K562 (cell line): Measurements from ENCODE around the gene THYN1. TPM values are rescaled to one million over a fixed set of nuclear protein-coding genes. Genes with fewer than 3 reads are reported as not detected.

Experiments
- ATAC-seq: fragments of 200-7000 bp; cut with Tn5 transposase; 3 replicates; pipeline ENCODE4 v1.9.1; 2020; ENCODE audit warnings: moderate library complexity
- BruUV-seq: library from RNA; stranded (reverse); fragments of 400-500 nt; replicated peaks from 2 replicates; lab custom pipeline; 2021; lab: Mats Ljungman, UMichigan
- CTCF ChIA-PET: fragments of 300-600 bp; formaldehyde crosslinking; extraction: SDS; loops from one replicate; lab custom pipeline; 2021; ENCODE audit warnings: low intra/inter-chr PET ratio; lab: Yijun Ruan, JAX
- POLR2A ChIA-PET: fragments of 300-600, 350-650 bp; sonication (Branson Sonifier 250); formaldehyde crosslinking; extraction: SDS; loops from one replicate; lab custom pipeline; 2021; ENCODE audit warnings: antibody characterized with exemption, inconsistent platforms; lab: Yijun Ruan, JAX
- DNase-seq, 4 experiments: peaks; one replicate each; pipeline versions ENCODE4 v3.0.0 to v3.0.0-alpha.2; 2011 to 2018; ENCODE audit warnings: low spot score in 3 of 4, mixed read lengths in 3 of 4; ENCODE audit errors: extremely low read depth in 1 of 4
- FAIRE-seq: peaks from 2 replicates; lab custom pipeline; 2011; peaks lifted over from hg19 to GRCh38; lab: Jason Lieb, UNC
- H2AFZ ChIP-seq: 2 replicates; pipeline ENCODE4 v1.6.0; 2011; ENCODE audit warnings: low read depth, low read length, control low read depth, inconsistent platforms
- H3K27ac ChIP-seq: fragments of 200-600 bp; 3 replicates; pipeline ENCODE4 v1.8.0; 2011; ENCODE audit warnings: low read depth, mild to moderate bottlenecking, control low read depth, inconsistent platforms, low read length, moderate library complexity, mixed read lengths; ENCODE audit errors: extremely low read depth
- H3K27me3 ChIP-seq, 2 experiments: fragments of 300-600 bp in 1 of 2; 2 replicates in 1 of 2; 3 replicates in 1 of 2; pipeline versions ENCODE4 v1.6.0 to v1.8.0; 2011; ENCODE audit warnings: inconsistent platforms in 2 of 2, low read length in 2 of 2, mild to moderate bottlenecking in 1 of 2, mixed read lengths in 1 of 2, moderate library complexity in 1 of 2; ENCODE audit not compliant: control insufficient read depth in 2 of 2, insufficient read depth in 2 of 2
- H3K36me3 ChIP-seq: fragments of 300-600 bp; 3 replicates; pipeline ENCODE4 v1.8.0; 2011; ENCODE audit warnings: mild to moderate bottlenecking, low read length, inconsistent platforms; ENCODE audit not compliant: control insufficient read depth, insufficient read depth
- H3K4me1 ChIP-seq, 2 experiments: fragments of 200-600 bp in 1 of 2; replicated peaks in 1 of 2; 2 replicates in 1 of 2; 3 replicates in 1 of 2; pipeline versions ENCODE4 v1.5.1 to v1.8.0; 2011; ENCODE audit warnings: inconsistent platforms in 2 of 2, low read length in 2 of 2, mild to moderate bottlenecking in 1 of 2, mixed read lengths in 1 of 2, moderate library complexity in 1 of 2; ENCODE audit not compliant: control insufficient read depth in 2 of 2, insufficient read depth in 2 of 2
- H3K4me2 ChIP-seq: 2 replicates; pipeline ENCODE4 v1.6.1; 2011; ENCODE audit warnings: low read length, control low read depth, inconsistent platforms, mixed read lengths; ENCODE audit not compliant: insufficient read depth
- H3K4me3 ChIP-seq: fragments of 200-600 bp; sonication (generic), shearing (Covaris generic); 2 replicates; pipeline ENCODE4 v1.5.1; 2016; ENCODE audit warnings: control low read depth, inconsistent platforms
- H3K79me2 ChIP-seq: fragments of 200-600 bp; 3 replicates; pipeline ENCODE4 v1.8.0; 2011; ENCODE audit warnings: low read length, inconsistent platforms; ENCODE audit not compliant: control insufficient read depth, insufficient read depth
- H3K9ac ChIP-seq, 2 experiments: 2 replicates each; pipeline versions ENCODE4 v1.6.0 to v1.6.1; 2011; ENCODE audit warnings: low read depth in 2 of 2, low read length in 2 of 2, control low read depth in 1 of 2, inconsistent platforms in 1 of 2, mild to moderate bottlenecking in 1 of 2, mixed read lengths in 1 of 2; ENCODE audit not compliant: insufficient read depth in 1 of 2
- H3K9me1 ChIP-seq: one replicate; pipeline ENCODE4 v1.6.0; 2011; ENCODE audit warnings: inconsistent platforms, mild to moderate bottlenecking, low read length, moderate library complexity; ENCODE audit not compliant: control insufficient read depth, insufficient read depth
- H3K9me3 ChIP-seq: replicated peaks from 2 replicates; pipeline ENCODE4 v1.5.1; 2011; ENCODE audit warnings: low read depth, low read length, inconsistent platforms; ENCODE audit not compliant: control insufficient read depth, insufficient read depth
- H4K20me1 ChIP-seq: replicated peaks from 2 replicates; pipeline ENCODE4 v1.6.1; 2011; ENCODE audit warnings: low read length, inconsistent platforms, mixed read lengths; ENCODE audit not compliant: control insufficient read depth, insufficient read depth
- E2F1 ChIP-seq: sonication (generic); formaldehyde crosslinking; IDR thresholded peaks from 2 replicates; pipeline ENCODE4 v1.8.1; 2023; ENCODE audit warnings: mild to moderate bottlenecking, missing genetic modification reagents, moderate library complexity
- HDGF ChIP-seq: fragments of 450-650 bp; IDR thresholded peaks from 2 replicates; pipeline ENCODE4 v1.6.1; 2016
- HOXB6 ChIP-seq: fragments of 250-450 bp; sonication (Bioruptor Pico); IDR thresholded peaks from 2 replicates; pipeline ENCODE4 v1.5.1; 2022; ENCODE audit warnings: mild to moderate bottlenecking, borderline replicate concordance
- L3MBTL2 ChIP-seq: fragments of 450-650 bp; IDR thresholded peaks from 2 replicates; pipeline ENCODE4 v1.6.1; 2016; ENCODE audit warnings: mild to moderate bottlenecking, moderate library complexity
- MTF1 ChIP-seq: fragments of 250-450 bp; sonication (Bioruptor Pico); IDR thresholded peaks from 2 replicates; pipeline ENCODE4 v1.9.0; 2021; ENCODE audit warnings: moderate library complexity, mild to moderate bottlenecking, inconsistent platforms, borderline replicate concordance
- SAP30 ChIP-seq: fragments of 200-600 bp; sonication (generic); IDR thresholded peaks from 2 replicates; pipeline ENCODE4 v1.6.1; 2012; ENCODE audit warnings: borderline replicate concordance, low read depth, mild to moderate bottlenecking, moderate library complexity, low read length, control low read depth, inconsistent platforms; ENCODE audit not compliant: insufficient read depth, poor library complexity, severe bottlenecking
- TEAD2 ChIP-seq: fragments of 450-650 bp; IDR thresholded peaks from 2 replicates; pipeline ENCODE4 v1.6.1; 2016; ENCODE audit warnings: missing genetic modification characterization, control low read depth, missing compliant biosample characterization
- TFAP4 ChIP-seq: sonication (generic); formaldehyde crosslinking; IDR thresholded peaks from 2 replicates; pipeline ENCODE4 v1.8.0; 2022; ENCODE audit warnings: missing genetic modification reagents, mild to moderate bottlenecking, moderate library complexity, borderline replicate concordance
- TFE3 ChIP-seq: fragments of 450-650 bp; formaldehyde crosslinking; IDR thresholded peaks from 2 replicates; pipeline ENCODE4 v1.4.0; 2020; ENCODE audit warnings: mild to moderate bottlenecking, mixed read lengths
- ZNF785 ChIP-seq: fragments of 250-450 bp; sonication (Bioruptor Pico); IDR thresholded peaks from 2 replicates; pipeline ENCODE4 v1.4.0; 2020; ENCODE audit warnings: mild to moderate bottlenecking
- WGBS: fragments of 100-300 bp; shearing (Covaris generic); methylation state at CpG from one replicate; pipeline ENCODE4 v1.1.6; 2016; ENCODE audit warnings: low coverage, mixed read lengths; ENCODE audit not compliant: insufficient coverage; ENCODE audit errors: missing lambda C conversion rate; 5-methylcytosine and 5-hydroxymethylcytosine counted together
- in situ Hi-C: fragments of 300-500 bp; cut with MboI; formaldehyde crosslinking; loops from 4 replicates; pipeline ENCODE4 v1.15.0; 2018; ENCODE audit warnings: inconsistent platforms, mixed read lengths
- intact Hi-C: fragments of 100-400 bp; cut with micrococcal nuclease; formaldehyde crosslinking; loops from 2 replicates; pipeline ENCODE4 v1.14.2; 2022
- polyA plus RNA-seq, 8 experiments: library from polyadenylated mRNA; depleted of rRNA in 4 of 8; stranded (reverse) in 5 of 8; unstranded in 3 of 8; fragments of >200 nt; fragmentation: Nextera tagmentation in 2 of 8; fragmentation: Illumina TruSeq in 1 of 8; extraction: Ambion mirVana in 2 of 8; extraction: Trizol in 1 of 8; gene quantifications; 2 replicates each; pipeline versions ENCODE4 v1.2.1 to v1.2.3, GENCODE V29; 2011 to 2014; ENCODE audit warnings: inconsistent platforms in 1 of 8, missing spikeins in 1 of 8
- total RNA-seq, 7 experiments: library from RNA; depleted of rRNA in 6 of 7; stranded (reverse); fragments of >200 nt in 6 of 7; fragmentation: Illumina TruSeq in 2 of 7; extraction: Trizol in 2 of 7; gene quantifications; 2 replicates each; pipeline versions ENCODE4 v1.2.1 to v1.2.3, GENCODE V29; 2011 to 2021; ENCODE audit warnings: low replicate concordance in 1 of 7
- TF ChIP-seq, protein P1 (sequence below), 2 experiments: IDR thresholded peaks; 2 replicates each; pipeline ENCODE4 v1.6.1; 2011; ENCODE audit warnings: borderline replicate concordance in 1 of 2, control low read depth in 1 of 2, low read depth in 1 of 2, low read length in 1 of 2, mild to moderate bottlenecking in 1 of 2, mixed read lengths in 1 of 2, moderate library complexity in 1 of 2; ENCODE audit not compliant: insufficient read depth in 1 of 2, insufficient read length in 1 of 2, poor library complexity in 1 of 2, severe bottlenecking in 1 of 2; ENCODE audit errors: extremely low read depth in 1 of 2

Gene THYN1
- total and polyA plus RNA-seq, 9 of the 15 experiments (the other 6 are each of a cell fraction or from before 2014, with no cell fraction given) = 54.9 to 279 (median 104) TPM

DNA sequence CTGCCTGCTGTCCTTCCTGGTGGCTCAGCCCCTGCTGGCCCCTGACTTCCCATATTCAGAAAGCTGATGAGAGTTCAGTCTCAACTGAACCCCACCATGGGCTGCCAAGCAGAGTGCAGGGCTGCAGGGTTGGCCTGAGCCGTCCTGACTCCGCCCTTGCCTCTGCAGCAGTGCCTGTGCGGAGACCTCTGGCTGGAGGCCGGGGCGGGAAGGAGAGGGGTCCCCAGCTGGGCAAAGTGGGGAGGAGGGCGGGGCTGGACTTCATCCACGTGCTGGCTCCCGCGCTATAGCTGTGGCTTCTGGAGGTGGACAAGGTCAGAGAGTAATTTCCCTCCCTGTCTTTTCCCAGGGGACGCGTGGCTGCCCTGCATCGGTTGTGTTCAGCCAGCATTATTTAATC lies 36.6 kb upstream of the THYN1 start:
- no peaks in the 10 kb centered on the region; the same call in 1 of the 2 replicates for H4K20me1 ChIP-seq
- H3K79me2 ChIP-seq = no peaks in the 10 kb centered on the region
- DNase-seq (peak; percentile 21 to 37 (median 31)), ATAC-seq (peak; percentile 75), FAIRE-seq (no peak)
- peak overlapping the region; percentile 64 for H2AFZ ChIP-seq
- H3K9me3 ChIP-seq = no peaks in the 10 kb centered on the region
- TF ChIP-seq MTF1 = no peak
- TF ChIP-seq HDGF = no peak
- TF ChIP-seq ZNF785 (CRISPR knock-in tag) = no peak
- TF ChIP-seq E2F1 = no peak
- TF ChIP-seq TFAP4 (CRISPR knock-in tag) = peak; percentile 23; the same call in 1 of the 2 replicates
- no peak for TF ChIP-seq HOXB6 (CRISPR knock-in tag)
- no peak for TF ChIP-seq SAP30
- TF ChIP-seq, protein P1, sequence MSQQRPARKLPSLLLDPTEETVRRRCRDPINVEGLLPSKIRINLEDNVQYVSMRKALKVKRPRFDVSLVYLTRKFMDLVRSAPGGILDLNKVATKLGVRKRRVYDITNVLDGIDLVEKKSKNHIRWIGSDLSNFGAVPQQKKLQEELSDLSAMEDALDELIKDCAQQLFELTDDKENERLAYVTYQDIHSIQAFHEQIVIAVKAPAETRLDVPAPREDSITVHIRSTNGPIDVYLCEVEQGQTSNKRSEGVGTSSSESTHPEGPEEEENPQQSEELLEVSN (IDR thresholded peaks at IDR 0.05; ENCODE audit: borderline replicate concordance in 1 of 2, extremely low read depth in 1 of 2, insufficient read depth in 1 of 2, insufficient read length in 1 of 2, low read depth in 1 of 2, low read length in 1 of 2, poor library complexity in 1 of 2, severe bottlenecking in 1 of 2) = peak; percentile 25 to 72
- no peak for TF ChIP-seq TFE3 (CRISPR knock-in tag)
- TF ChIP-seq L3MBTL2 = 0 out of 2 replicates have a peak, but pooled peaks have one; percentile 37
- TF ChIP-seq TEAD2 = no peak
- H3K4me2 ChIP-seq = peak overlapping the region; percentile 37; the same call in 1 of the 2 replicates
- no peaks in the 10 kb centered on the region for H3K36me3 ChIP-seq
- ChIA-PET CTCF (no interaction called here), POLR2A (interaction anchor here (0.7 kb wide), 1 partner anchor 445 kb away, joined by 4 read pairs; no protein-coding TSS in a partner anchor)
- in situ Hi-C loops (no loop called here), intact Hi-C loops (no loop called here)
- H3K4me1 ChIP-seq = peaks cover 5 to 11% of the 10 kb centered on the region in 2 experiments; a peak in 3 of 5 replicates
- no TSS peak for BruUV-seq
- no peaks in the 10 kb centered on the region for H3K9me1 ChIP-seq
- H3K27me3 ChIP-seq = peaks cover 16 to 36% of the 10 kb centered on the region in 2 experiments
- no peak overlapping the region for H3K4me3 ChIP-seq
- H3K9ac ChIP-seq = peak overlapping the region in 1 of 2 experiments; percentile 41; a peak in 2 of 4 replicates
- WGBS = 30% methylated on average over 12 of the region's 12 CpGs
- H3K27ac ChIP-seq = peak overlapping the region; percentile 22; the same call in 2 of the 3 replicates
